Measurements from ENCODE around the gene SLC4A1AP. TPM values are rescaled to one million over a fixed set of nuclear protein-coding genes. Genes with fewer than 3 reads are reported as not detected.

SLC4A1AP gene
- total and polyA plus RNA-seq, 4 experiments from 2014 or later = 24.4 to 32.1 (median 26.5) TPM

DNA sequence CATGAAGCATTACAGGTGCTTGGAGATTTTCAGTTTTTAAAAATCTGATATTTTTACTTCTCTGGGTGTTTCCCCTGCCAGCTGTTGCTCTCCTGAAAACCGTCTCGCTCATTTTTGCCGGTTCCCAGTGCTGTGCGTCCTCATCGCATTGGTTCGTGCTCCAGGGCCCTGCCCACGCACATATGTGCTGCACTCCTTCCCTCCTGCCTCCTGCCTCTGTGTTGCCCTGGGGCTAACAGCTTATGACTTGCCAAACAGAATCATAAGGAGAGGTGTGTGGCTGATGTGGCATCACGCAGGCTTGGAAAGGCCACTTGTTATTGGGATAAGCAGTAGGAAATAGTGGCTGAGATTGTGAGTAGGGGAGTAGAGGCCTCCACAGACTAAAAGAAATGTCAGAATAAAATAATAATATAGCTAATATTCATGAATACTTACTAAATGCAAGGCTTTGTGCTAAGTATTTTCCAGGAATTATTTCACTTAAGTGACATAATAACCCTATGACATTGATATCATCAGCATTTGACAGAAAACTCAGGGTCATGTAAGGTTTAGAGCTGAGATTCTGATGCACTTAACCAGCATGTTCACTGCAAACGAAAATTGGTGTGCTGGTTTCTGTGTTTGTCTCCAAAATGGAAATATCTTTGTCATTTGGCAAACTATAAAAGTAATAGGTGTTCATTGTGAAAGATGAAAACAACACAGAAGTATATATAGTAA, 53.5 kb downstream of the SLC4A1AP start:
- H3K4me1 Mint-ChIP-seq = peaks cover 10 to 28% (median 20%) of the 10 kb centered on the region in 4 donors
- peak overlapping the region in 7 of 8 donors; percentile 25 to 74 (median 35) for H3K4me3 Mint-ChIP-seq
- peaks cover 14 to 21% of the 10 kb centered on the region in 2 donors for H3K27me3 Mint-ChIP-seq
- ChIA-PET CTCF (ENCODE audit: partially characterized antibody) (interaction anchor here (1.5 to 1.6 kb wide), 2 partner anchors 9 to 13 kb away, joined by 4 to 5 read pairs; no protein-coding TSS in a partner anchor), POLR2A (ENCODE audit: partially characterized antibody) (no interaction called here)
- Histone ChIP-seq H3K36me3 (ENCODE audit: insufficient read depth, low read length) (no peaks in the 10 kb centered on the region), H3K27me3 (ENCODE audit: insufficient read depth, low read length) (peaks cover 8% of the 10 kb centered on the region), H3K9me3 (ENCODE audit: control insufficient read depth in 1 of 2, low read length in 2 of 2) (no peaks in the 10 kb centered on the region), H3K4me3 (ENCODE audit: low read length in 2 of 2) (no peak overlapping the region), H3K4me1 (ENCODE audit: insufficient read depth, low read length) (peaks cover 16% of the 10 kb centered on the region), H3K27ac (ENCODE audit: low read depth, low read length) (no peak overlapping the region)
- no peak for DNase-seq
- intact Hi-C loops (cut with micrococcal nuclease) = no loop called here
- peak overlapping the region in 1 of 7 donors; percentile 52 for H3K27ac Mint-ChIP-seq
- H3K9me3 Mint-ChIP-seq = no peaks in the 10 kb centered on the region
- H3K36me3 Mint-ChIP-seq = no peaks in the 10 kb centered on the region

DNA sequence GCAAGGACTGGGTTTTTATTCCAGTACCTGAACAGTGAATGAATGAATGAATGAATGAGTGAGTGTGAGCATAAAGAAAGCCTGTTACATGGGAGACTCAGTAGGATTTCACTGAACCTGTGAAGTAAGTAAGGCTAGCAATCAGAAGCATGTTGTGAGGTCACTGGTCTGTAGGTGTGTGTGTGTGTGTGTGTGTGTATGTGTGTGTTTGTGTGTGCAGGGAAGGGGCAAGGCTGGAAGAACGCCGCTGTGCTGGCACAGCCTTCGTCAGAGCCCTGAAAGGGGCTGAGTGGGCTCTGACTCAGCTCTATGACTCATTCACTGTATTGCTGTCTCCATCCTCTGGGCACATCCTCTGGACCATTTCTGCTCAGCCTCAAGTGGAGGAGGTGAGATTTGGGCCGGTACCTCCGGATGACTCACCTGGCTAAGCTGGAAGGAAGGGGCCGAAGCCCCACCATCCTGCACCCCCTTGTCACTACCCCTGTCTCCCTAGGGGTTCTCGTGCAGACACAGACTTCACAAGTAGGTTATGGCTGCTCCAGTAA, 56.4 kb downstream of the SLC4A1AP start:
- intact Hi-C loops (cut with micrococcal nuclease) = no loop called here
- Mint-ChIP-seq H3K27ac (peak overlapping the region in 2 of 7 donors; percentile 29 to 63), H3K27me3 (peaks cover 14 to 21% of the 10 kb centered on the region in 2 donors), H3K4me1 (peaks cover 9 to 18% (median 12%) of the 10 kb centered on the region in 4 donors), H3K36me3 (no peaks in the 10 kb centered on the region), H3K4me3 (no peak overlapping the region), H3K9me3 (no peaks in the 10 kb centered on the region)
- H3K27ac ChIP-seq (ENCODE audit: low read depth, low read length) = no peak overlapping the region
- H3K9me3 ChIP-seq (ENCODE audit: control insufficient read depth in 1 of 2, low read length in 2 of 2) = no peaks in the 10 kb centered on the region
- H3K36me3 ChIP-seq (ENCODE audit: insufficient read depth, low read length) = no peaks in the 10 kb centered on the region
- H3K27me3 ChIP-seq (ENCODE audit: insufficient read depth, low read length) = peaks cover 8% of the 10 kb centered on the region
- H3K4me1 ChIP-seq (ENCODE audit: insufficient read depth, low read length) = peaks cover 16% of the 10 kb centered on the region
- DNase-seq = peak in 1 of 5 donors; percentile 59
- POLR2A ChIA-PET (ENCODE audit: partially characterized antibody) = no interaction called here
- no peak overlapping the region for H3K4me3 ChIP-seq (ENCODE audit: low read length in 2 of 2)
- CTCF ChIA-PET (ENCODE audit: partially characterized antibody) = interaction anchor here (1.0 kb wide), 1 partner anchor 16 kb away, joined by 3 read pairs; no protein-coding TSS in a partner anchor

DNA sequence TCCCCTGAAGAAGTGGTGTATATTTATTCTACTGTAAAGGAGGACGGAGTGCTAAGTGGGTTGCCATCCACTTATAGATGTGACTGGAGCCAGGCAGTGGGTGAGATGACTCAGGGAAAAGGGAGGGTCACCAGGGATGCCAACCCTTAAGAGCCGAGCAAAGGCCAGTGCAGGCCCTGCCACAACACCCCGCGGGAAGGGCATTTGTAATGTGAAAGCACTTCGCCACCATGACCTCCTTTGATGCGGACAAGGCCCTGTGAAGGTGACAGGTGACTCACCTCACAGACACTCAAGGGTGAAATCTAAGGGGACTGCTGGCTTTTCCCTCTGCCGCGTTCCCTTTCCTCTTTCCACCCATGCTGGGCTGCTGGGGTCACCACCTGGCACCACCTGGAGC, 57.6 kb downstream of the SLC4A1AP start:
- no peaks in the 10 kb centered on the region for H3K36me3 Mint-ChIP-seq
- Histone ChIP-seq H3K9me3 (ENCODE audit: control insufficient read depth in 1 of 2, low read length in 2 of 2) (no peaks in the 10 kb centered on the region), H3K27ac (ENCODE audit: low read depth, low read length) (no peak overlapping the region), H3K27me3 (ENCODE audit: insufficient read depth, low read length) (peaks cover 5% of the 10 kb centered on the region), H3K4me1 (ENCODE audit: insufficient read depth, low read length) (peaks cover 9% of the 10 kb centered on the region), H3K4me3 (ENCODE audit: low read length in 2 of 2) (no peak overlapping the region), H3K36me3 (ENCODE audit: insufficient read depth, low read length) (no peaks in the 10 kb centered on the region)
- intact Hi-C loops (cut with micrococcal nuclease) = no loop called here
- DNase-seq = no peak
- ChIA-PET CTCF (ENCODE audit: partially characterized antibody) (no interaction called here), POLR2A (ENCODE audit: partially characterized antibody) (no interaction called here)
- H3K4me1 Mint-ChIP-seq = peaks cover 8 to 16% (median 9%) of the 10 kb centered on the region in 4 donors
- no peaks in the 10 kb centered on the region for H3K9me3 Mint-ChIP-seq
- H3K27ac Mint-ChIP-seq = no peak overlapping the region
- H3K4me3 Mint-ChIP-seq = no peak overlapping the region
- H3K27me3 Mint-ChIP-seq = peaks cover 14 to 21% of the 10 kb centered on the region in 2 donors

DNA sequence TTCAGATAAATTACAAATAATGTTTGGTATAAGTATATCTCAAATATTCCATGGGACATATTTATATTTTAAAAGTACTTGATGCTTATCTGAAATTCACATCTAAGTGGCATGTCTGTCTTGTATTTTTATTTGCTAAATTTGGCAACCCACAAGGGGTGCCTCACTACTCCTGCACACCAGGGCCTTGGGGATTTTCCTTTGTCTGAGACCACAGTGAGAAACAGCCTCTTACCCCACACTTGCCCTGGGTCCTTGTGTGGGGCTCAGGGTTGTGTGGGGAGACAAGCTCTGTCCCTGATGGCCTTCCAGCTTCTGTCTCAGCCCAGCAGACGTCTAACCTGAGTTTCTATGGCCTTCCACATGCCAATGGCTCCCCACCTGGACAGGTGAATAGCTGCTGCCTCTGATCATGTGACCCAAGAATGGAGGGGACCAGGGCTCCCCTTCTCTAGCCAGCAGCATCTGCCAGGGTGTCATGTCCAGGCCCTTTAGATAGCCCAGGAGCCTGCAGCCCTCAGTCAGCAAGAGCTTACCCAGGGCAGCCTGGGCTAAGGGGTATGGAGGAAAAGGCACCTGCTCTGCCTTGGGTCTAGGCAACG, 58.3 kb downstream of the SLC4A1AP start:
- Mint-ChIP-seq H3K4me1 (peaks cover 2 to 9% (median 3%) of the 10 kb centered on the region in 4 donors), H3K27ac (no peak overlapping the region), H3K36me3 (no peaks in the 10 kb centered on the region), H3K27me3 (peaks cover 10 to 17% of the 10 kb centered on the region in 2 donors), H3K9me3 (no peaks in the 10 kb centered on the region), H3K4me3 (no peak overlapping the region)
- Histone ChIP-seq H3K27me3 (ENCODE audit: insufficient read depth, low read length) (no peaks in the 10 kb centered on the region), H3K9me3 (ENCODE audit: control insufficient read depth in 1 of 2, low read length in 2 of 2) (no peaks in the 10 kb centered on the region), H3K27ac (ENCODE audit: low read depth, low read length) (no peak overlapping the region), H3K4me1 (ENCODE audit: insufficient read depth, low read length) (peaks cover 2% of the 10 kb centered on the region), H3K4me3 (ENCODE audit: low read length in 2 of 2) (no peak overlapping the region), H3K36me3 (ENCODE audit: insufficient read depth, low read length) (no peaks in the 10 kb centered on the region)
- ChIA-PET POLR2A (ENCODE audit: partially characterized antibody) (no interaction called here), CTCF (ENCODE audit: partially characterized antibody) (interaction anchor here (1.2 to 3.0 kb wide), 6 partner anchors 13 to 674 kb away, joined by 3 to 15 read pairs (median 6); no protein-coding TSS in a partner anchor)
- intact Hi-C loops (cut with micrococcal nuclease) = no loop called here
- DNase-seq = no peak

DNA sequence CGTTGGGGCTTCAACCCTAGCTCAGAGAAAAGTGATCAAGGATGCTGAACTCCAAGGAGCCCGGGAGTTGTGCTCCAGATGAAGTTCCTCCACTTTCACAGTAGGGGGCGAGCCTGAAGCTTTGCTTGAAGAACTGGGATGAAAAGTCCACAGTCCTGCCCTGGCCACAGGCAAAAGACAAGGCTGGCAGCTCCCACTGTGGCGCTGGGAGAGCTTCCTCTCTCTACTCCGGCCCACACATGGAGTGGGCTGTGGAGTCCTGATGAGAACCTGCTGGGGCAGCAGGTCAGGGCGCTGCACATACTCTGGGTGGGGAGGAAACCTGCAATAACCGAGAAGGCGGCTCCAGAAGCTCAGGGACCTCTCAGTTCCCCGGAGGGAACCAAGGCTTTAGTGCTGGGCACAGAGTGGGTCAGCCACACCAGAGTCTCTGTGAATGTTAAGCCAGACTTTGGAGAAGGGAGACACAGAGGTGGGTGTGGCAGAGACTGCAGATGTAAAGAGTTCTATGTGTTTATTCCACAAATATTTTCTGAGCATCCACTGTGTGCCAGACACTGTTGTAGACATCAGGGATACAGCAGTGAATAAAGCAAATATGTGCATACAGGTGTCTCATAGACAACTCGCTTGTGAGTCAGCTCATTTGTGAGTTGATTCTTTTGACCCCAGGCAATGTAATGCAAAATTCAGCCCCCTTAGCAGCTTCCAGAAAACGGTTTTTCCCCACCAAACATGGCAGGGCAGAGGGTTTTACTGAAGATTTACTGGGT, 59.9 kb downstream of the SLC4A1AP start:
- Mint-ChIP-seq H3K27me3 (peaks cover 7 to 12% of the 10 kb centered on the region in 2 donors), H3K36me3 (no peaks in the 10 kb centered on the region), H3K4me3 (no peak overlapping the region), H3K4me1 (peaks cover 0 to 6% (median under 1%) of the 10 kb centered on the region in 4 donors), H3K27ac (no peak overlapping the region), H3K9me3 (no peaks in the 10 kb centered on the region)
- DNase-seq = no peak
- no peak overlapping the region for H3K27ac ChIP-seq (ENCODE audit: low read depth, low read length)
- no peak overlapping the region for H3K4me3 ChIP-seq (ENCODE audit: low read length in 2 of 2)
- no peaks in the 10 kb centered on the region for H3K4me1 ChIP-seq (ENCODE audit: insufficient read depth, low read length)
- POLR2A ChIA-PET (ENCODE audit: partially characterized antibody) = no interaction called here
- CTCF ChIA-PET (ENCODE audit: partially characterized antibody) = interaction anchor here (0.6 to 3.0 kb wide), 16 partner anchors 10 to 765 kb away, joined by 3 to 16 read pairs (median 3); no protein-coding TSS in a partner anchor
- H3K36me3 ChIP-seq (ENCODE audit: insufficient read depth, low read length) = no peaks in the 10 kb centered on the region
- no peaks in the 10 kb centered on the region for H3K9me3 ChIP-seq (ENCODE audit: control insufficient read depth in 1 of 2, low read length in 2 of 2)
- intact Hi-C loops (cut with micrococcal nuclease) = no loop called here
- H3K27me3 ChIP-seq (ENCODE audit: insufficient read depth, low read length) = no peaks in the 10 kb centered on the region

DNA sequence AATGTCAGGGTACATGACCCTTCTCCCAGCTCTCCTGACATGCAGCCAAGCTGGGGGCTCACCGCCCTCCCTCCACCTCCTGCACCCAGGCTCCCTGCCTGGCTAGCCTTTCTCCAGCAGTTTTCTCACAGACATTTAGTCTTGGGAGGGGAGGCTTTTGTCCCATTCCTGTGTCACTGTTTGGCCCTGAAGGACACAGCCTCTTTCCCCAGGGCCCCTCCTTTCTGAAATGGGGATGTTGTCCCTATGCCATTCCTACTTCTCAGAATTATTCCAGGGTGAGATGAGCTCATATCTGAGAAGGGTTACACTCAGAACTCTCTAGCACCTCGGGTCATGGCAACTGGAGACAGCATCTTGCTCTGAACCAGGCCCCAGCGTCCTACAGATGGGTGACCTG, 60.5 kb downstream of the SLC4A1AP start:
- no peaks in the 10 kb centered on the region for H3K4me1 ChIP-seq (ENCODE audit: insufficient read depth, low read length)
- POLR2A ChIA-PET (ENCODE audit: partially characterized antibody) = no interaction called here
- H3K27ac ChIP-seq (ENCODE audit: low read depth, low read length) = no peak overlapping the region
- H3K4me1 Mint-ChIP-seq = peaks cover 0 to 6% (median under 1%) of the 10 kb centered on the region in 4 donors
- no peaks in the 10 kb centered on the region for H3K36me3 ChIP-seq (ENCODE audit: insufficient read depth, low read length)
- no peaks in the 10 kb centered on the region for H3K9me3 Mint-ChIP-seq
- H3K9me3 ChIP-seq (ENCODE audit: control insufficient read depth in 1 of 2, low read length in 2 of 2) = no peaks in the 10 kb centered on the region
- no peak overlapping the region for H3K4me3 ChIP-seq (ENCODE audit: low read length in 2 of 2)
- CTCF ChIA-PET (ENCODE audit: partially characterized antibody) = interaction anchor here (1.0 to 3.0 kb wide), 4 partner anchors 11 to 529 kb away, joined by 3 to 16 read pairs (median 9); no protein-coding TSS in a partner anchor
- H3K27me3 ChIP-seq (ENCODE audit: insufficient read depth, low read length) = no peaks in the 10 kb centered on the region
- H3K27ac Mint-ChIP-seq = no peak overlapping the region
- H3K36me3 Mint-ChIP-seq = no peaks in the 10 kb centered on the region
- H3K4me3 Mint-ChIP-seq = no peak overlapping the region
- intact Hi-C loops (cut with micrococcal nuclease) = no loop called here
- DNase-seq = no peak
- H3K27me3 Mint-ChIP-seq = peaks cover 7 to 12% of the 10 kb centered on the region in 2 donors

Data from CD4-positive, alpha-beta memory T cell (primary cell).